Hepatocyte (in vitro differentiated cells): ENCODE results near the gene WDR90. TPM values are rescaled to one million over a fixed set of nuclear protein-coding genes. Genes with fewer than 3 reads are reported as not detected.

Experiments
- DNase-seq: peaks from one replicate; pipeline ENCODE4 v3.0.0-alpha.2; 2016; ENCODE audit warnings: low spot score
- H2AFZ ChIP-seq: fragments of 200-600 bp; sonication (generic); 2 replicates; pipeline ENCODE4 v1.6.0; 2016; ENCODE audit warnings: antibody characterized with exemption, mild to moderate bottlenecking
- H3K27ac ChIP-seq: fragments of 200-600 bp; sonication (generic); 2 replicates; pipeline ENCODE4 v1.5.1; 2016; ENCODE audit warnings: mild to moderate bottlenecking
- H3K27me3 ChIP-seq: fragments of 200-600 bp; sonication (generic); 2 replicates; pipeline ENCODE4 v1.6.1; 2016
- H3K36me3 ChIP-seq: fragments of 200-600 bp; sonication (generic); replicated peaks from 2 replicates; pipeline ENCODE4 v1.5.1; 2016; ENCODE audit warnings: low read depth; ENCODE audit not compliant: insufficient read depth
- H3K4me1 ChIP-seq: fragments of 200-600 bp; sonication (generic); 2 replicates; pipeline ENCODE4 v1.5.1; 2016; ENCODE audit warnings: mild to moderate bottlenecking, moderate library complexity; ENCODE audit not compliant: insufficient read depth
- H3K4me2 ChIP-seq: fragments of 200-600 bp; sonication (generic); 2 replicates; pipeline ENCODE4 v1.6.0; 2016
- H3K4me3 ChIP-seq: fragments of 200-600 bp; sonication (generic); 2 replicates; pipeline ENCODE4 v1.5.1; 2016; ENCODE audit warnings: mild to moderate bottlenecking
- H3K79me2 ChIP-seq: fragments of 200-600 bp; sonication (generic); 2 replicates; pipeline ENCODE4 v1.6.0; 2017; ENCODE audit warnings: mild to moderate bottlenecking
- H3K9me2 ChIP-seq: fragments of 200-600 bp; sonication (generic); replicated peaks from 2 replicates; pipeline ENCODE4 v1.6.0; 2017; ENCODE audit warnings: mild to moderate bottlenecking; ENCODE audit not compliant: insufficient read depth
- H3K9me3 ChIP-seq: fragments of 200-600 bp; sonication (generic); 2 replicates; pipeline ENCODE4 v1.5.1; 2016; ENCODE audit warnings: low read depth, mild to moderate bottlenecking
- H4K20me1 ChIP-seq: fragments of 200-600 bp; sonication (generic); 2 replicates; pipeline ENCODE4 v1.6.0; 2016; ENCODE audit warnings: mild to moderate bottlenecking; ENCODE audit not compliant: insufficient read depth, poor library complexity, severe bottlenecking
- CTCF ChIP-seq: fragments of 200-600 bp; sonication (generic); IDR thresholded peaks from 2 replicates; pipeline ENCODE4 v1.5.1; 2016; ENCODE audit warnings: antibody characterized with exemption, mild to moderate bottlenecking; ENCODE audit not compliant: poor library complexity
- EZH2 ChIP-seq: fragments of 200-600 bp; sonication (generic); IDR thresholded peaks from 2 replicates; pipeline ENCODE4 v1.6.1; 2016; ENCODE audit warnings: antibody characterized with exemption, mild to moderate bottlenecking, borderline replicate concordance
- EZH2phosphoT487 ChIP-seq: fragments of 200-600 bp; sonication (generic); IDR thresholded peaks from one replicate; pipeline ENCODE4 v1.6.1; 2018; ENCODE audit warnings: antibody characterized with exemption, mild to moderate bottlenecking, low read depth, moderate library complexity; ENCODE audit not compliant: unreplicated experiment, severe bottlenecking
- WGBS: methylation state at CpG from one replicate; pipeline ENCODE4 v1.1.6; 2016; ENCODE audit warnings: low lambda C conversion rate; ENCODE audit errors: missing lambda C conversion rate; 5-methylcytosine and 5-hydroxymethylcytosine counted together
- polyA plus RNA-seq: library from polyadenylated mRNA; unstranded; fragments of >200 nt; fragmentation: Nextera tagmentation; extraction: Ambion mirVana; gene quantifications from 2 replicates; pipeline ENCODE4 v1.2.1, GENCODE V29; 2016
- total RNA-seq: library from RNA; depleted of rRNA; stranded (reverse); fragments of >200 nt; gene quantifications from 2 replicates; pipeline ENCODE4 v1.2.3, GENCODE V29; 2014

Gene WDR90
- total and polyA plus RNA-seq, 2 experiments from 2014 or later = 14.4 to 25.1 TPM

- H3K27ac ChIP-seq = peak overlapping the region; percentile 89
- peaks cover 58% of the 10 kb centered on the region for H3K4me1 ChIP-seq
- 77% methylated on average over 25 of the region's 32 CpGs for WGBS
- no peak overlapping the region for H3K4me3 ChIP-seq
- no peaks in the 10 kb centered on the region for H4K20me1 ChIP-seq
- DNase-seq = peak; percentile 76
- TF ChIP-seq EZH2phosphoT487 (no peak), EZH2 (no peak), CTCF (no peak)
- no peak overlapping the region for H2AFZ ChIP-seq
- no peaks in the 10 kb centered on the region for H3K9me3 ChIP-seq
- no peaks in the 10 kb centered on the region for H3K9me2 ChIP-seq
- H3K4me2 ChIP-seq = peak overlapping the region; percentile 97
- no peaks in the 10 kb centered on the region for H3K36me3 ChIP-seq
- peaks cover 59% of the 10 kb centered on the region for H3K79me2 ChIP-seq
- H3K27me3 ChIP-seq = no peaks in the 10 kb centered on the region
These were observed 3.1 kb upstream of the WDR90 start for GRCh38 chr16:645852-646678.

GRCh38 chr16:646679-647172 lies 2.4 kb upstream of the WDR90 start:
- TF ChIP-seq CTCF (no peak), EZH2 (no peak), EZH2phosphoT487 (no peak)
- peaks cover 59% of the 10 kb centered on the region for H3K79me2 ChIP-seq
- H3K27ac ChIP-seq = peak overlapping the region; percentile 89
- no peaks in the 10 kb centered on the region for H3K9me3 ChIP-seq
- H2AFZ ChIP-seq = no peak overlapping the region
- H3K4me2 ChIP-seq = no peak overlapping the region
- no peak overlapping the region for H3K4me3 ChIP-seq
- no peak for DNase-seq
- H3K36me3 ChIP-seq = no peaks in the 10 kb centered on the region
- no peaks in the 10 kb centered on the region for H3K27me3 ChIP-seq
- H3K9me2 ChIP-seq = no peaks in the 10 kb centered on the region
- H3K4me1 ChIP-seq = peaks cover 58% of the 10 kb centered on the region
- no peaks in the 10 kb centered on the region for H4K20me1 ChIP-seq
- WGBS = 94% methylated on average over 21 of the region's 22 CpGs

- no peak overlapping the region for H3K4me2 ChIP-seq
- no peak overlapping the region for H3K4me3 ChIP-seq
These were observed 1.8 kb upstream of the WDR90 start for GRCh38 chr16:647173-647902.

More at GRCh38 chr16:647173-647902, 1.8 kb upstream of the WDR90 start:
- Histone ChIP-seq H3K27me3 (no peaks in the 10 kb centered on the region), H3K9me2 (no peaks in the 10 kb centered on the region), H3K4me1 (peaks cover 57% of the 10 kb centered on the region), H3K79me2 (peaks cover 58% of the 10 kb centered on the region), H4K20me1 (no peaks in the 10 kb centered on the region), H3K36me3 (no peaks in the 10 kb centered on the region), H3K9me3 (no peaks in the 10 kb centered on the region), H2AFZ (no peak overlapping the region), H3K27ac (peak overlapping the region; percentile 89)
- DNase-seq = no peak
- WGBS = 96% methylated on average over 25 of the region's 25 CpGs
- TF ChIP-seq CTCF (no peak), EZH2phosphoT487 (no peak), EZH2 (no peak)
